CD1c-positive myeloid dendritic cell (primary cell): ENCODE data around the gene AMER2.
A peak's percentile ranks its signal among the peaks of the same experiment; 100 is the strongest.

Experiments
- DNase-seq: peaks from one replicate; pipeline ENCODE4 v3.0.0-alpha.2; 2016; ENCODE audit errors: extremely low spot score

The AMER2 gene

GRCh38 chr13:25151626-25152195 is 20.4 kb downstream of the AMER2 start:
- no peak for DNase-seq

GRCh38 chr13:25149711-25150110 is 22.4 kb downstream of the AMER2 start:
- no peak for DNase-seq

- DNase-seq: no peak
These were observed 23.7 kb downstream of the AMER2 start for GRCh38 chr13:25148402-25148771.

GRCh38 chr13:25147638-25148401 is 24.3 kb downstream of the AMER2 start:
- no peak for DNase-seq

GRCh38 chr13:25143706-25144105 is 28.4 kb downstream of the AMER2 start:
- DNase-seq: no peak

GRCh38 chr13:25141042-25141441 is 31.0 kb downstream of the AMER2 start:
- DNase-seq: no peak

- no peak for DNase-seq
These were observed 34.3 kb downstream of the AMER2 start for GRCh38 chr13:25137788-25138115.

GRCh38 chr13:25136880-25137787 is 35.0 kb downstream of the AMER2 start:
- no peak for DNase-seq

GRCh38 chr13:25135896-25136295 is 36.2 kb downstream of the AMER2 start:
- DNase-seq: no peak

- DNase-seq: no peak
These were observed 39.2 kb downstream of the AMER2 start for GRCh38 chr13:25132751-25133390.

- DNase-seq: no peak
These were observed 40.1 kb downstream of the AMER2 start for GRCh38 chr13:25131881-25132420.

- no peak for DNase-seq
These were observed 41.1 kb downstream of the AMER2 start for GRCh38 chr13:25130944-25131343.

GRCh38 chr13:25118378-25118905 is 53.6 kb downstream of the AMER2 start:
- no peak for DNase-seq

GRCh38 chr13:25117312-25117711 is 54.8 kb downstream of the AMER2 start:
- DNase-seq: no peak

GRCh38 chr13:25116044-25116443 is 56.0 kb downstream of the AMER2 start:
- no peak for DNase-seq

- DNase-seq: peak; percentile 54
These were observed 57.9 kb downstream of the AMER2 start for GRCh38 chr13:25114220-25114619.

- no peak for DNase-seq
These were observed 59.3 kb downstream of the AMER2 start for GRCh38 chr13:25112695-25113255.
